Erythroblast (primary cell): Measurements from ENCODE around the gene HGFAC.

Experiments
- GATA1 ChIP-seq: IDR thresholded peaks from 2 replicates; pipeline ENCODE4 v1.6.1; 2011; ENCODE audit warnings: low read depth, mild to moderate bottlenecking, control low read depth, low read length, moderate library complexity
- POLR2A ChIP-seq: IDR thresholded peaks from 2 replicates; pipeline ENCODE4 v1.6.1; 2011; ENCODE audit warnings: mild to moderate bottlenecking, low read length

GRCh38 chr4:3449574-3450534 is 8.1 kb downstream of the HGFAC start:
- no peak for TF ChIP-seq POLR2A
- no peak for TF ChIP-seq GATA1
